Measurements from ENCODE around the gene GPR17.

GRCh38 chr2:127615511-127616166 lies 30.3 kb upstream of the GPR17 start:
- TF ChIP-seq CTCF (IDR thresholded peaks at IDR 0.05; ENCODE audit: low read depth, low read length, poor library complexity, severe bottlenecking) (no peak), EZH2phosphoT487 (IDR thresholded peaks at IDR 0.05; ENCODE audit: borderline replicate concordance, low read length) (no peak)

All from DOHH2 (cell line).